B cell (primary cell): Measurements from ENCODE around the gene TAF4. TPM values are rescaled to one million over a fixed set of nuclear protein-coding genes. Genes with fewer than 3 reads are reported as not detected.

Source experiments
- ATAC-seq: fragments of 200-7000 bp; cut with Tn5 transposase; one replicate; pipeline ENCODE4 v1.10.0; 2021; ENCODE audit warnings: low read depth, mild to moderate bottlenecking, moderate number of reproducible peaks, moderate library complexity
- CTCF ChIA-PET: fragments of 350-600 bp; sonication (Branson Sonifier 250); formaldehyde crosslinking; loops from one replicate; lab custom pipeline; 2021; ENCODE audit warnings: antibody characterized with exemption, inconsistent platforms; lab: Charles Lee
- POLR2A ChIA-PET: fragments of 350-600 bp; sonication (Branson Sonifier 250); formaldehyde crosslinking; loops from one replicate; lab custom pipeline; 2021; ENCODE audit warnings: antibody characterized with exemption; lab: Charles Lee
- DNase-seq: peaks from one replicate; pipeline ENCODE4 v3.0.0; 2013
- H2AFZ ChIP-seq: 2 replicates; pipeline ENCODE4 v1.6.1; 2012; ENCODE audit warnings: mild to moderate bottlenecking, low read depth, low read length; ENCODE audit not compliant: insufficient read depth, poor library complexity, severe bottlenecking
- H3K27ac ChIP-seq, 2 donors: 1 replicate in 1 of 2; 2 replicates in 1 of 2; pipeline ENCODE4 v1.5.1; 2012 to 2013; ENCODE audit warnings: low read length in 2 of 2, mild to moderate bottlenecking in 2 of 2, moderate library complexity in 1 of 2
- H3K27me3 ChIP-seq, 4 experiments: fragments of 200-600 bp in 1 of 4; sonication (generic) in 1 of 4; replicated peaks in 1 of 4; 1 replicate in 2 of 4; 2 replicates in 2 of 4; pipeline versions ENCODE4 v1.6.1 to v1.7.0; 2013 to 2016; ENCODE audit warnings: low read length in 3 of 4, mild to moderate bottlenecking in 2 of 4, mixed read lengths in 1 of 4, moderate library complexity in 1 of 4; ENCODE audit not compliant: insufficient read depth in 4 of 4, control insufficient read depth in 3 of 4; ENCODE audit errors: control extremely low read depth in 1 of 4
- H3K36me3 ChIP-seq, 2 experiments: replicated peaks in 1 of 2; 1 replicate in 1 of 2; 2 replicates in 1 of 2; pipeline versions ENCODE4 v1.6.1 to v1.7.1; 2013; ENCODE audit warnings: low read length in 1 of 2; ENCODE audit not compliant: insufficient read depth in 2 of 2, control insufficient read depth in 1 of 2; ENCODE audit errors: control extremely low read depth in 1 of 2, extremely low read depth in 1 of 2
- H3K4me1 ChIP-seq, 2 donors: fragments of 200-600 bp in 1 of 2; sonication (generic) in 1 of 2; 1 replicate in 1 of 2; 2 replicates in 1 of 2; pipeline versions ENCODE4 v1.5.1 to v1.6.1; 2013 to 2017; ENCODE audit warnings: low read length in 2 of 2; ENCODE audit not compliant: control insufficient read depth in 2 of 2, insufficient read depth in 2 of 2
- H3K4me2 ChIP-seq: replicated peaks from 2 replicates; pipeline ENCODE3; 2012; ENCODE audit warnings: mild to moderate bottlenecking, low read depth, low read length; ENCODE audit not compliant: poor library complexity, severe bottlenecking
- H3K4me3 ChIP-seq, 5 experiments: fragments of 200-600 bp in 1 of 5; sonication (generic) in 1 of 5; 1 replicate in 3 of 5; 2 replicates in 2 of 5; pipeline versions ENCODE4 v1.5.1 to v1.7.0; 2011 to 2016; ENCODE audit warnings: low read length in 4 of 5, mild to moderate bottlenecking in 4 of 5, low read depth in 2 of 5, control low read depth in 1 of 5, moderate library complexity in 1 of 5; ENCODE audit not compliant: insufficient read depth in 1 of 5; ENCODE audit errors: control extremely low read depth in 1 of 5, extremely low read depth in 1 of 5
- H3K79me2 ChIP-seq: fragments of 200-600 bp; sonication (generic); one replicate; pipeline ENCODE4 v1.6.0; 2016; ENCODE audit warnings: low read length; ENCODE audit not compliant: control insufficient read depth, insufficient read depth
- H3K9ac ChIP-seq: fragments of 200-600 bp; sonication (generic); 2 replicates; pipeline ENCODE4 v1.6.1; 2017; ENCODE audit warnings: mild to moderate bottlenecking, low read length, moderate library complexity
- H3K9me3 ChIP-seq, 3 donors: one replicate each; pipeline versions ENCODE4 v1.6.1 to v1.7.1; 2013; ENCODE audit warnings: low read length in 2 of 3; ENCODE audit not compliant: control insufficient read depth in 2 of 3, insufficient read depth in 1 of 3; ENCODE audit errors: control extremely low read depth in 1 of 3
- H4K20me1 ChIP-seq: 2 replicates; pipeline ENCODE4 v1.6.0; 2012; ENCODE audit warnings: mild to moderate bottlenecking, low read length; ENCODE audit not compliant: insufficient read depth, control insufficient read depth, poor library complexity, severe bottlenecking
- H3K27ac Mint-ChIP-seq: one replicate; pipeline ENCODE4 v1.8.0; 2021; ENCODE audit warnings: mixed read lengths
- H3K27me3 Mint-ChIP-seq: one replicate; pipeline ENCODE4 v1.8.0; 2021; ENCODE audit warnings: mixed read lengths
- H3K4me1 Mint-ChIP-seq: one replicate; pipeline ENCODE4 v1.8.0; 2021; ENCODE audit warnings: mixed read lengths
- H3K4me3 Mint-ChIP-seq: one replicate; pipeline ENCODE4 v1.8.0; 2021; ENCODE audit warnings: mixed read lengths
- H3K9me3 Mint-ChIP-seq: one replicate; pipeline ENCODE4 v1.8.0; 2022; ENCODE audit warnings: mixed read lengths; ENCODE audit not compliant: insufficient read depth
- CTCF ChIP-seq: fragments of 200-600 bp; IDR thresholded peaks from one replicate; pipeline ENCODE4 v1.8.0; 2022; ENCODE audit warnings: antibody characterized with exemption, mild to moderate bottlenecking
- EZH2 ChIP-seq: IDR thresholded peaks from 2 replicates; pipeline ENCODE4 v1.6.1; 2012; ENCODE audit warnings: borderline replicate concordance, low read depth, mild to moderate bottlenecking, moderate library complexity, low read length; ENCODE audit not compliant: insufficient read depth, poor library complexity, severe bottlenecking
- WGBS: methylation state at CpG from one replicate; pipeline ENCODE4 v1.1.5; 2013; ENCODE audit warnings: missing lambda C conversion rate; ENCODE audit not compliant: insufficient coverage; 5-methylcytosine and 5-hydroxymethylcytosine counted together
- intact Hi-C: fragments of 100-400 bp; cut with micrococcal nuclease; formaldehyde crosslinking; loops from one replicate; pipeline ENCODE4 v1.10.0; 2022
- polyA plus RNA-seq: library from polyadenylated mRNA; depleted of rRNA; stranded (reverse); fragments of >200 nt; gene quantifications from 2 replicates; pipeline ENCODE4 v1.2.3, GENCODE V29; 2012
- total RNA-seq, 2 donors: library from RNA; stranded (reverse); fragments of 120-200 nt in 1 of 2; gene quantifications; 1 replicate in 1 of 2; 2 replicates in 1 of 2; pipeline versions ENCODE4 v1.2.3 to v1.2.4, GENCODE V29; 2013 to 2022

TAF4 gene
- total and polyA plus RNA-seq, 2 donors (not counting 1 experiment from before 2014, with no cell fraction given), result 13.9 to 39.5 TPM

- Histone ChIP-seq H3K27me3 (no peaks in the 10 kb centered on the region), H3K79me2 (peaks cover 89% of the 10 kb centered on the region), H3K9ac (no peak overlapping the region), H4K20me1 (peaks cover 88% of the 10 kb centered on the region), H2AFZ (no peak overlapping the region), H3K4me2 (no peak overlapping the region), H3K36me3 (peaks cover 0 to 4% of the 10 kb centered on the region in 2 experiments), H3K4me1 (peaks cover 14 to 16% of the 10 kb centered on the region in 2 donors), H3K27ac (no peak overlapping the region), H3K9me3 (no peaks in the 10 kb centered on the region), H3K4me3 (no peak overlapping the region)
- peaks cover 40% of the 10 kb centered on the region for H3K4me1 Mint-ChIP-seq
- H3K4me3 Mint-ChIP-seq, result no peak overlapping the region
- H3K27ac Mint-ChIP-seq, result no peak overlapping the region
- intact Hi-C loops, result no loop called here
- ChIA-PET CTCF (no interaction called here), POLR2A (no interaction called here)
- H3K9me3 Mint-ChIP-seq, result no peaks in the 10 kb centered on the region
- DNase-seq, result no peak
- no peak for TF ChIP-seq EZH2
- TF ChIP-seq CTCF, result no peak
- no peak for ATAC-seq
- WGBS, result 97% methylated on average over 21 of the region's 22 CpGs
- no peaks in the 10 kb centered on the region for H3K27me3 Mint-ChIP-seq
Observed at GRCh38 chr20:62053465-62054196, 12.1 kb downstream of the TAF4 start.

- DNase-seq (no peak), ATAC-seq (no peak)
- Mint-ChIP-seq H3K4me1 (peaks cover 40% of the 10 kb centered on the region), H3K27me3 (no peaks in the 10 kb centered on the region), H3K9me3 (no peaks in the 10 kb centered on the region), H3K4me3 (no peak overlapping the region), H3K27ac (no peak overlapping the region)
- ChIA-PET POLR2A (no interaction called here), CTCF (no interaction called here)
- H3K79me2 ChIP-seq, result peaks cover 96% of the 10 kb centered on the region
- H3K4me1 ChIP-seq, result peaks cover 14 to 16% of the 10 kb centered on the region in 2 donors
- H3K27me3 ChIP-seq, result no peaks in the 10 kb centered on the region
- TF ChIP-seq CTCF (no peak), EZH2 (no peak)
- no peak overlapping the region for H3K27ac ChIP-seq
- no peak overlapping the region for H2AFZ ChIP-seq
- peaks cover 94% of the 10 kb centered on the region for H4K20me1 ChIP-seq
- H3K4me3 ChIP-seq, result no peak overlapping the region
- WGBS, result 92% methylated on average over 26 of the region's 26 CpGs
- peaks cover 0 to 4% of the 10 kb centered on the region in 2 experiments for H3K36me3 ChIP-seq
- no peak overlapping the region for H3K4me2 ChIP-seq
- intact Hi-C loops, result no loop called here
- no peaks in the 10 kb centered on the region for H3K9me3 ChIP-seq
- H3K9ac ChIP-seq, result no peak overlapping the region
Observed at GRCh38 chr20:62052842-62053464, 12.7 kb downstream of the TAF4 start.
